Hematopoietic multipotent progenitor cell treated with erythropoietin and hydrocortisone succinate and interleukin-3 and kit ligand, for 4 days (in vitro differentiated cells): Measurements from ENCODE around the gene IDNK.

Source experiments
- DNase-seq: peaks from one replicate; pipeline ENCODE4 v3.0.0-alpha.2; 2015

Gene IDNK

DNA sequence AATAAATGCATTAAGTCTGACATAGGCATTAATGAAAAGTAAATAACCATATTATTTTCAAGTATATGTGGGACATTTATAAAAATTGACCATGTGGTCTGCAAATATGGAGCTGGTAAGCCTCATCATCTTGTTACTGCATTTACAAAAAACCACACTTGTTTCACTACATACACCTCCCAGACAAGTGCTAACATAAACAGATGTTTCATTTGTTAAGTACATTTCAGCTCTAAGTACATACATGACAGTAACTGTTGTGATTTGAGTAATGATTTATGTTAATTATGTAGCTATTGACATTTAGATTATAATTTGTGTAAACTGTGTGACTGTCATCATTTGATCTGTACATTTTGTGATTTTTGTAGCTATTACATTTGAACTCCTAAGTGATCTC is 13.9 kb downstream of the IDNK start:
- no peak for DNase-seq

DNA sequence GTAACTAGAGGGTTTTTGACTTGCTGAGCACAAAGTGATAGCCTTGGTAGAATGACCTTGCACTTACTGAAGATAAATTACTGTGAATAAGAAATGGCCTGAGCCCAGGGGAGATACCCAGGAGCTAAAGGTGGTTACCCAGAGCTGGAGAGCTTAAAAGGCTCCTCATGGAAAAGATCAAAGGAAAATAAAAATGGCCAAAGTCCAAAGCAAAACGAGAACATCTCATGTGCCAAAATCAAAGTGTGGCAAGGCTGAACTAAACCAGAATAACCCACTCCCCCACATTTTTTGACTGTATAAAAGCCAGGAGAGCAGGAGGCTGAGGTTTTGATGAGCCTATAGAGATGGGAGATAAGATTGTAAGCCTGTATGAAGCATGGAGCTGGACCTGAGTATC is 14.4 kb downstream of the IDNK start:
- no peak for DNase-seq

DNA sequence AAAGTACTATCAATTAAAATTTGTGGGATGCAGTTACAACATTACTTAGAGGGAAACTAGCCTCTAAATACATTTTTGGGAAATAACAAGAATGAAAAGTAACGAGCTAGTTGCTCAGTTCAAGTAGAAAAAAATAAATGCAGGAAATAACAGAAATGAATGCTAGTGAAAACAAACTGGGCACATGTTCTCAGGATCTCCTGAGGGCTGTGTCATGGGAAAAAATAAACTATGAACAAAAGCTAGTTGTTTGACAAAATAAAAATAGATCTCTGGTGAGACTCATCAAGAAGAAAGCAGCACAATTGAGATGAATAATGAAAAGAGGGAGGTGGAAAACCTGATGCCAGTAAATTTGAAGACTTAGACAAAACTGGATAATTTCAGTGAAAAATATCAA is 16.3 kb downstream of the IDNK start:
- no peak for DNase-seq

DNA sequence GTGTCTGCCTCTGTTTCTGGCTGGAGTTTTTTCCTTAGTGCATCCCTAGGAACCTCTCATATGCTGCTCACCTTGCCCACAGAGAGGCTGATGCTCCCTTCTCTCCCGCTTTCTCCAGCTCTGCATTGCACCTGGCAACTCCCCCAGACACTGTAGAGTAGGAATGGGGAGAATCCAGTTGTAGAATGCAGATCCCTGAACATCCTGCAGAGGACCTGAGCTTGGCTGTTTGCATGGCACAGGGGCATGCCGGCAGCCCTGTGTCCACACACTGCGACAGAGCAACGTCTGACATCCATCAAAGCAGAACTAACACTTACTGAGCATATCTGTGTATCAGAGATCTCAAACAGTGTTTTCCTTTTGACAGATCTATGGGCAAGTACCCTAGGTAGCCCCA is 19.9 kb downstream of the IDNK start:
- no peak for DNase-seq

DNA sequence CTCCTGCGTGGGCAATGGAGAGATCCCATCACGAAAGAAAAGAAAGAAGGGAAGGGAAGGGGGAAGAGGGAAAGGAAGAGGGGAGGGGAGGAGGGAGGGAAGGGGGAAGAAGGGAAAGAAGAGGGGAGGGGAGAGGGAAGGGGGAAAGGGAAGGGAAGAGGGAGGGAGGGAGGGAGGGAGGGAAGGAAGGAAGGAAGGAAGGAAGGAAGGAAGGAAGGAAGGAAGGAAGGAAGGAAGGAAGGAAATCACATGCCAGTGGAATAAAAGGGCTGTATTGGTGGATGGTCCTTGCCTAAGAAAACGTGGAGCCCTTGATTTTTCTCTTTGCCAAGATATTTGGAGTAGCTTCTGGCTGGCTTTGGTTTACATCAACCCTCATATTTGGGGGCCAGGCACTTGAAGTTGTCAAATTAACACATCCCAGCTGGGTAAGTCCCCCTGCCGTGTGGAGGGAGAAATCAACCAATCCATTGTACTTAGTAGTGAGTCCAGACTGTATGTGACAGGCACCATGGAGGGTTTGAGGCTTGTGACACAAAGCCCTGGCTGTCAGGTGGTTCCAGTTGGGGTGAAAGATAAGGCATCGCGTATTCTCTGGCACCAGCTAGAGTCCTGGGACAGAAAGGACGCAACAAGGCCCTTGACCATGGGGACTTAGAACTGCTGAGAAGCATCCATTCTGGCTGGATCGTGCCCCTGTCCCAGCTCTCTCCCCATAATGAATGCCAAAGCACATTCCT is 23.7 kb downstream of the IDNK start:
- peak; percentile 31 for DNase-seq

DNA sequence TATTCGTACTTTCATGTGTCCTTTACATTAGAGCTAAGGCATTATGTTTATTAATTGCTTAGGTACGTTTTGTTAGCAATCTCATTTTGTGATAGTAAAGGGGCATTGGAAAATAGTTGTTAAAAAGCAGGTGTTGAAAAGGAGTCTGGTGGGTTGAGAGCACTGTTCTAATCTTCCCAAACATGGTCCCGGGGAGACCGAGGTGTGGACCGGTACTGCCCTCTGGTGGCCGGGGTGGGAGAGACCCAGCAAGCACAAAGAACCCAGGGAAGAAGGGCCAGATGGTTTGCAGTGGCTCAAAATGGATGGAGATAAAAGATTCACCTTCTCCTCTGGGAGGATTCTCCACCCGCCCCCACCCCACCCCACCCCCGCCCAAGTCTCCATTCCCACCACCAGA is 26.1 kb downstream of the IDNK start:
- DNase-seq, result peak; percentile 87

DNA sequence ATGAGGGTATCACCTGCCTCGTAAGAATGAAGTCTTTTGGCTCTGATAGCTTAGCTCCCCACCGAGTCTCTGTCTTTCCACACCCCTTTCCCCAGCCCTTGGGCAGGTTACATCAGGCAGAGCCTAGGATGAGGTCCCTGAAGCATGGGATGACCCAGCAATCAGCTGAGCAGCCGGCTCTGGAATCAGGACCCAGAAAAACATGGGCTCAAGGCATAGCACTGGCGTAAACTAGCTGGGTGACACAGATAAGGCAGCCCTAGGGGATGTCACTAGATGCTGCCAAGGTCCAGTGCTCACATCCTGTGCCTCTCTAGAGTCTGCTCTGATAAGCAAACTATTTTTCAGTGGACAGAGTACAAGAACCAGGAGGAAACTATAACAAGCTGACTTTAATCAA is 26.6 kb downstream of the IDNK start:
- peak; percentile 78 for DNase-seq

DNA sequence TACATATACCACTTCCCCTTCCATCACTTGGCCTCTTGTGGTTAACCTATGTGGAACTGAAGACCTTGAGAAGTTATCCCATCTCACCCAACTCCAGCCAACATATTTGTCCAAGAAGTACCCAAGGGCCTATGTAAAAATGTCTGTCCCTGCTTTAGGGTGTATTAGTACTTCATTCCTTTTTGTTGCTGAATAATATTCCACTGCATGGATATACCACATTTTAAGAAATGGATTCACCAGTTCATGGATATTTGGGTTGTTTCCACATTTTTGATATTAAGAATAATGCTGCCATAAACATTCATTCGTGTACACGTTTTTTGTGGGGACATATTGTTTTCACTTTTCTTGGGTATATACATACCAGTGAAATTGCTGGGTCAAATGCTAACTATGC is 28.6 kb downstream of the IDNK start:
- peak; percentile 23 for DNase-seq

DNA sequence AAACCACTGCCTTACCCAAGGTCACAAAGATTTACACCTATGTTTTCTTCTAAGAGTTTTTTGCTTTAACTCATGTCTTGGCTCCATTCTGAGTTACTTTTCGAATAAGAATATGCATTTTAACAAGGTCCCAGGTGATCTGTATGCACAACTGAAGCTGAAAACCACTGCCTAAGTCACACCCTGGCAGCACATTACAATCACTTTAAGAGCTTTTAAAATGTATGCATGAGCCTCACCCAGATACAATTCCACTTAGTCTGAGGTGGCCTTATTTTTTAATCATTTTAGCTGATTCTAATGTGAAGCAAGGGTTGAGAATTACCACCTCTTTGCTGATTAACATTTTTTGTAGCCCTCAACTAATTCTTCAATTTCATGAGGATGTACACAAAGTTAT is 29.5 kb downstream of the IDNK start:
- no peak for DNase-seq

DNA sequence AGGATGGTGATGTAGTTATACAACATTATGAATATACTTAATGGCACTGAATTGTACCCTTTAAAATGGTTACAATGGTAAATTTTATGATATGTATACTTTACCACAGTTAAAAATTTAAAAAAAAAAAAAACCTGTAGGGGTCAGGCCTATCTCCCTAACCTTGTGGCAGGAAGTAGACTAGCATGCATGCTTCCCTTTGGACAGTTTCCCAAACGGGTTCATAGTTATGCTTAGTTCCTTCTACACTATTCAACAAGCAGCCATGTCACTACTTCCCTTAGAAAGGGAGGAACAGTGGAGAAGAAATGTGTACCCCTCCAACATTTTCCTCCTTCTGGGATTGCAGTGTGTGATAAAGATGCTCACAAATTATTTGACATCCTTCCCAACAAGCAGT is 32.5 kb downstream of the IDNK start:
- DNase-seq, result no peak

DNA sequence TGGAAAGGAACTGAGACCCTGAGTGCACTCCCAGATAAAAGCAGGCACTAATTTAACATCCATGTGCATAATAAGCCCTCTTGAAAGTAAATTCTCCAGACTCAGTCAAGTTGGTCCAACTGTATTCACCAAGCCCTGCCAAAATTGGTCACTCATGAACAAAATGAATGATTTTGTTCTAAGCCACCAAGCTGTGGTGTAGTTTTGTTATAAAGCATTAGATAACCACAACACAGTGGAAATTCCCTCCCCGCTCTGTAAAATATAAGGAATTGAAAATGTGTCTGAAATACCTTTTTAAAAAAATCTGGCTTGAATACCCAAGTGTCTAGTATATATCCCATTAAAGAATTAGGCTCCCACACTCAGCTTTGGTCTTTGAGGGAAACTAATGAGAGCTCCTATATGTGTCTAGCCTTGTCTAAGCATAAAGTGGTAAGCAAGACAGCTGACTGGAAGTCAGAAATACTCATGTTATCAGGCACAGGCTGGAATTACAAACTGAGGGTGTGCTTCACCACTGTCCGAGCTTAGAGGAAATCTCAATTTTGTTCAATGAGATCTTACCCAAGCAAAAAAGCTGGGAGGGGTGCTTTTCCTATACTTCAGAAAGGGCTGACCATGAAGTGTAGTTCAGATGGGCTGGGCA is 33.2 kb downstream of the IDNK start:
- no peak for DNase-seq

DNA sequence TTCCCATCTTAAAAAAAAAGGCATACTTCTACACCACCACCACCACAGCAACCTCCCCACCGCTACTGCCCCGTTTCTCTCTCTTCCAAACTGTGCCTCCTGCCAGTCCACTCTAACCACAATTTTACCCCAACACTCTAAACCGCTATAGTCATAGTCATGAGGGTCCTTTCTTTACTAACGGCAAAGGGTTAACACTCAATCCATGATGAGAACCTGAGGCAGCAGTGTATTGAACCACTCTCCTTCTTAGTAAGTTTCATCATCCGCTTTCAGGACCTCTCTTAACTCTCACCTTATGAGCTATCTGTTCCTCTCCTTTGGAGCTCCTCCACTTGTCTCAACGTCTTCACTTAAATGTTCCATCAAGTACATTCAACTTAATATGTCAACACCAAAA is 34.0 kb downstream of the IDNK start:
- no peak for DNase-seq

DNA sequence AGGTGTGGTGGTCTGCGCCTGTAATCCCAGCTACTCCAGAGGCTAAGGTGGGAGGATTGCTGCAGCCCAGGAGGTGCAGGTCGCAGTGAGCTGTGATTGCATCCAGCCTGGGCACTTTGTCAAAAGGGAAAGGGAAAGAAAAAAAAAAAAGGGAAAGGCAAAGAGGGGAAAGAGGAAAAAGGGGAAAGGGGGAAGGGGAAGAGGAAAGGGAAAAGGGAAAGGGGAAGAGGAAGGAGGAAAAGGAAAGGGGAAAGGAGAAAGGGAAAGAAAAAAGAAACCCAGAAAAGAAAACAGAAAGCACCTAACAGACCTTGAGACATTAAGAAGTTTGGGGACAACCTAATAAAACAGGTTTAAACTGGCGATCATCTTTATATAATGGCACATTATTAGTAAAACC is 40.0 kb downstream of the IDNK start:
- DNase-seq, result no peak

DNA sequence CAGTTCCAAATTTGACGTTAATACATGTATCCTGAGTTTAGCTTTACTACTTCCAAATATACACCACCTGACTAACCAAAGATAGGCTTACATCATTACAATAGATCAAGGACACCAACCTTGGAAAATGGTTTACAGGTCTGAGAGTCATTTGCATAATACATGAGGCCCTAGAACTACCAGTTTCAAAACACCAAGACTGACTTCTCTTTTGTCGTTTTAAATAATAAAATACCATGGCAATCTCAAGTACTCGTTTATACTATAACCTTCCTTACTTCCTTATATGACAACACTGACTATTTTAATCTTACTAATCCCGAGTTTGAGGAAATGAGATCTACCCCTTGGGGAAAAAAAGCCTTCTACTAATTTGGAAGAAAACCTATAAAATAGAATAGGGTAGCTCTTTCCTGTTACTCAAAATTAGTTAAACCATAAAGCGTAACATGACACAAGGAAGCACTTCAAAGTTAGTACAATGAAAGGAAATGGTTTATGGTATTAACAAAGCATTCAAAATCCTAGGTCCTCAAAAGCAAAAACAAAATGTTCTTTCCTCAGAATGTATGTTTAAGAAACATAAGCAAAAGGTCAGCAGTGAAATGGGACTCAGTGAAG is 42.7 kb downstream of the IDNK start:
- no peak for DNase-seq

DNA sequence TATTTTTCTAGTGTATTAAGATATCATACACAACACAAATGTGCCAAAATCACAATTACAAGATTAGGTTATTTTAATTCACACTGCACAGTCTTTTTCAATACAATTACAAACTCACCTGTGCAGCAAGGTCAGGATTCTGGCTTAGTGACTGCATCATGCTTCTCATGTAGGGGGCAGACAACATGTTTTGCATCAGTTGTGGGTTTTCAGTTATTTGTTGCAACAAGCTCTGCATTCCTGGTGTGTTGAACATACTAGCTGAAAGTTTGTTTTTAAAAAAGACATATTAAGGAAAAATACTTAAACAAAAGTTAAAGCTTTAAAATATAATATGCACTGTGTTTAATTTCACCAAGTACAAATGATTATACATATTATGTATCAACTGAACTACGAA is 46.1 kb downstream of the IDNK start:
- no peak for DNase-seq

DNA sequence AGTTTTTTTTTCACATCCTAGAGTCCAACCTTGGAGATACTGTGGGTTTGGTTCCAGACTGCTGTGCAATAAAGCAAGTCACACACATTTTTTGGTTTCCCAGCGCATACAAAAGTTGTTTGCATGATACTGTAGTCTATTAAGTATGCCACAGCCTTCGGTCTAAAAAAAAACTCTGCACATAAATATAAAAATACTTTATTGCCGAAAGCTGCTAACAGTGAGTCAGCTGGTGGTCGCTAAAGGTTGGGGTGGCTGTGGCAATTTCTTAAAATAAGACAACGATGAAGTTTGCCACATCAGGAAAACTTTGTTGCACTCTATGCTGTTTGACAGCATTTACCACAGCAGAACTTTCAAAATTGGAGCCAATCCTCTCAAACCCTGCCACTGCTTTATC is 47.4 kb downstream of the IDNK start:
- DNase-seq, result no peak

DNA sequence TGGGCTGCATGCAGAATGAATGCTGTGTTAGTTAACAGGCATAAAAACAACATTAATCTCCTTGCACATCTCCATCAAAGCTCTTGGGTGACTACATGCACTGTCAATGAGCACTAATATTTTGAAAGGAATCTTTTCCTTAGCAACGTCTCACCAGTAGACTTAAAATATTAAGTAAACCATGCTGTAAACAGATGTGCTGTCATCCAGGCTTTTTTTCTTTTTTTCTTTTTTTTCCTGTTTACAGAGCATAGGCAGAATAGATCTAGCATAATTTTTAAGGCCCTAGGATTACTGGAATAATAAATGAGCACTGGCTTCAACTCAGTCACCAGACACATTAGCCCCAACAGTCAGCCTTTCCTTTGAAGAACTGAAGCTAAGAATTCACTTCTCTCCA is 48.5 kb downstream of the IDNK start:
- DNase-seq, result no peak

DNA sequence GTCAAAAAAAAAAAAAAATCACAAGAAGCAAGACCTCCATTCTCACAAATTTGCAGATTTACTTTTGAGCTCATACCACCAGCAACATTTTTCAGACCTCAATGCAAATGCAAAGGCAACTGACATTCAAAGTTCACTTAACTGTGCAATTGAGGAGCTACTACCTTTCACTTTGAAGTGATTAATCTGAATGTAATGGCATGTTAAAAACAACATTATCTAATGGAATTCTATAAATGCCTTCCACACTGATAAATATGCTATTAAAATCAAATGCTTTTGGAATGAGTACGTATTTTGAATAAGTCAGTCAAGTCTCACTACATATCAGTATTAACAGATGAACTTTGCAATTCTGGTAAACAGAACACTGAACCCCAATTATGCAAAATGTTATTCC is 52.5 kb downstream of the IDNK start:
- DNase-seq, result no peak

DNA sequence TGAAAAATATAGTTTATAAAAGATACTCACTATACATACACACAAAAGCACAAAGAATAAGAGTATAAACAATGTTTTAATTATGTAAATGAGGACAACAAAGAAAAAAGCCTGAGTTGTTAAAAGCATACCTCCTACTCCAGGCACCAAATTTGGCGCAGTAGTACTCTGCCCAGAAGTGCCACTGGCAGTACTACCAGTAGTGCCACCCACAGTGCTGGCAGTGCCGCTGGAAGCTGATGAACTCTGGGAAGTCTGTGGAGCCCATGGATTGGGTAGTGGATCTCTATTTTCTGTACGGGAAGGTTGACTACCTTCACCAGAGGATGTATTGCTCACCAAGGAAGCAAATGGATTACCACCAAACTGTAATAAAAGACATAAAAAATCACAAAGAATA is 54.7 kb downstream of the IDNK start:
- no peak for DNase-seq

DNA sequence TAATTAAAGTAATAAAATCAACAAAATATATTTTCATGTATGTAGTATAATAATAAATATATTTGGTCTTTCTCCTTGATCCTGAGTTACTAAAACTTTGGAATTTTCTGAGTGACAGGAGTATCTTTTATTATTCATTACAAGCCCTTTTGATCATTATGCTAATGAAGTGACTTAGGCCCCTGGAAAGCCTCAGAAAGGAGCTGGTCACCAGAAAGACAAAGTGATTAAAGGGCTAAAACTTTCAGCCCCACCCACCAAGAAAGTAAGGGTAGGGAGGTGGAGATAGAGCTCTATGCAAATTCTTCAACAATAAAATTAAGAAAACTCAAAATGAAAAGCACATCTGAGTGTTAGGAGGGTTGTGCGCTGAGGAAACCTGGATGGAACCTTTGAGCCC is 57.3 kb downstream of the IDNK start:
- no peak for DNase-seq

DNA sequence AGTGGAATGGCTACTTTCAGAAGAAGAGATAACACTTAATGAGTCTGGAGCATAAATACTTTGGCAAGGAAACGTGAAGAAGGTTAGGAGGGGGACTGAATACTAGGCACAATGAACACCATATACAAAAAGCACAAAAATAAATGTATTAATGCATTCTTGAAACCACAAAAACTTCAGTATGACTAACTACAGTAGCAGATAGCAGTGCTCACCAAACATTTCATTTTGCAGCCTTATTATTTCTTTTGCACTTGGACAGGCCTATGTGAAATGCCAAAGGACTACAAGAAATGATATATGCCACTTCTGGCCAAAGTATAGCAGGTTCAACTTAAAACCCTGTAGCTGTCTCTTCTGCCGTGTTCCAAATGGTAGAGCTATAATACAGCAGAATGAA is 58.5 kb downstream of the IDNK start:
- DNase-seq, result no peak

DNA sequence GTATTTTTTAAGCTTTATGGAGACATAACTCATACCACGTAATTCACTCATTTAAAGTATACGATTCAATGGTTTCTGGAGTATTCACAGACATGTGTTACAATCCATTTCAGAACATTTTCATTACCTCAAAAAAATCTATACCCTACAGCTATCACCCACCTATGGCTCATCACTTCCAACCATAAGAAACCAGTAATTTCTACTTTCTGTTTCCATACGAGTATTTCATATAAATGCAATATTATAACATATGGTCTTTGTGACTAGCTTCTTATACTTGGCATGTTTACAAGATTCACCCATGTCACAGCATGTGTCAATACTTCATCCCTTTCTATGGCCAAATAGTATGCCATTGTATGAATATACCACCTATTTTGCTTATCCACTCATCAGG is 66.0 kb downstream of the IDNK start:
- DNase-seq, result no peak

DNA sequence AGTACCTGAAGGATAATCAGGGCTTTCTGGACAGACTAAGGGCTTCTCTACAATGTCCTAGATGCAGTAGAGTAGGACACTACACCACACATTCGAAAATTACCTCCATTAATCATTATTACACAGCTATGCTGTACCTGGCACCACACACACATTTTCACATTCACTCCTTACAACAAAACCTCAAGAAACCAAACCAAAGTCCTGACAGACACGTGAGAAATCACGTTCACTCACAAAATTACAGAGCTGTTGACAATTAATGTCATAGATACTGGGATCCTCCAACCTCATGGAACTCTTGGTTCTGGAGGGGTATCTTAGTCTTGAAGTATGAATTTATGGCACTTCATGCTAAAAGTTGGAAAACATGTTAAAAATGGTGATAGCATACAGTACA is 68.5 kb downstream of the IDNK start:
- no peak for DNase-seq
